ENCODE measurements around the gene GLRA1. TPM values are rescaled to one million over a fixed set of nuclear protein-coding genes. Genes with fewer than 3 reads are reported as not detected.
"Not testable (repeated sequence)": the region's sequence is repeated elsewhere in the genome, so short reads cannot be mapped to it uniquely, and the experiment has no call there.

GLRA1 gene
- total RNA-seq, 1 donor from 2014 or later, result not detected

DNA sequence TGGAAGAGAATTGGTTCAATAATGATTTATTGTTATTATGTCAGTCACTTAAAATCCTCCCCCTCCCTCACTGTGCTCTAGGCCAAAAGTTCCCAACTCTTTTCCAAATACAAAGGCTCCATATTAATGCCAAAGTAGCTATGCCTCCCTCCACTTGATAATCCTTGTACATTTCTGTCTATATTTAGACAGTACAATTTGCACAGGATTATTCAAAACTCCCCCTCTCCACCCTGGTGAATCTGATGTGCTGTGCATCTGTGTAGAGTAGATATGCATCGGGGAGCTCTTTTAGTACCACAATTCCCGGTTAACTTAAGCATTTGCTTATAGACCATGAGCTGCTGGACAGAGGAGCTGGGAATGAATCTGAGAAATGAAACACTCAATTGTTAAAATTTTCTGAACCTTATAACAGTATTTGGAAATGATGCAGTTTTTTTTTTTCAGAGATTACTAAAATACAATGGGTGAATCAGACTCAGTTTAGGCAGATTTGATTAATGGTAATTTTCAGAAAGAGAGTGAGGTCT, 27.6 kb downstream of the GLRA1 start:
- Histone ChIP-seq H3K36me3 (no peaks in the 10 kb centered on the region), H3K27me3 (ENCODE audit: low read depth) (no peaks in the 10 kb centered on the region), H3K9me3 (replicated peaks) (no peaks in the 10 kb centered on the region), H3K27ac (replicated peaks) (no peak overlapping the region), H3K4me3 (no peak overlapping the region), H3K4me1 (peaks cover 31% of the 10 kb centered on the region)
- TF ChIP-seq, protein P1, sequence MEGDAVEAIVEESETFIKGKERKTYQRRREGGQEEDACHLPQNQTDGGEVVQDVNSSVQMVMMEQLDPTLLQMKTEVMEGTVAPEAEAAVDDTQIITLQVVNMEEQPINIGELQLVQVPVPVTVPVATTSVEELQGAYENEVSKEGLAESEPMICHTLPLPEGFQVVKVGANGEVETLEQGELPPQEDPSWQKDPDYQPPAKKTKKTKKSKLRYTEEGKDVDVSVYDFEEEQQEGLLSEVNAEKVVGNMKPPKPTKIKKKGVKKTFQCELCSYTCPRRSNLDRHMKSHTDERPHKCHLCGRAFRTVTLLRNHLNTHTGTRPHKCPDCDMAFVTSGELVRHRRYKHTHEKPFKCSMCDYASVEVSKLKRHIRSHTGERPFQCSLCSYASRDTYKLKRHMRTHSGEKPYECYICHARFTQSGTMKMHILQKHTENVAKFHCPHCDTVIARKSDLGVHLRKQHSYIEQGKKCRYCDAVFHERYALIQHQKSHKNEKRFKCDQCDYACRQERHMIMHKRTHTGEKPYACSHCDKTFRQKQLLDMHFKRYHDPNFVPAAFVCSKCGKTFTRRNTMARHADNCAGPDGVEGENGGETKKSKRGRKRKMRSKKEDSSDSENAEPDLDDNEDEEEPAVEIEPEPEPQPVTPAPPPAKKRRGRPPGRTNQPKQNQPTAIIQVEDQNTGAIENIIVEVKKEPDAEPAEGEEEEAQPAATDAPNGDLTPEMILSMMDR (IDR thresholded peaks at IDR 0.05; ENCODE audit: borderline replicate concordance), result no peak
- intact Hi-C loops (cut with micrococcal nuclease), result no loop called here
- no peak for DNase-seq

DNA sequence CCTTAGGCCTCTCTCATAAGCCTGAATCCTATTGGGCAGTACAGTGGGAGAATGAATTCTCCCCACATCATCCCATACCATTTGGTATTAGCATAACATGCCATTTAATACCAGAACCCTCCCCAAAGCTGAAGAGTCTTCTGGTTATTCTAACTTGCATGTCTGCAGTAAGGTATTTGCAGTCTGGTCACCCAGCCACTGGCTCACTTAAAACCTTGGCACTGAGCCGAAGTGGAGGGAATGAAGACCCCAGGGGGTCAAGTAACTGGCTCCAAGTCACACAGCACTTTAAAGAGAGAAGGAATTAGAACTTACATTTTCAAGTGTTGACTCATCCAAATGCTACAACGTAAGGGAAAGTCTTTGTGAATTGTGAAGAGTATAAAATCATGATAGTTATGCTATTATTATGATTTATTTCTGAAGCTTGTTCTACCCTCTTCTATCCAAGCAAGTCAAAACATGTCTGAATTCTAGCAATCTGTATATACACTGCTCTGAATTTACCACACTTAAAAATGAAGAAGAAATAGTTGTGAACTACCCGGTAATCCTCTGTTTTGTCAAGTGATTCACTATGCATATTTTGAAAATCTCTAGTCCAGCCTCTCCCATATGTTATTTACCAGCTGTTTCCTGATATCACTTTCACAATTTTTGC, 28.5 kb downstream of the GLRA1 start:
- H3K9me3 ChIP-seq (replicated peaks), result no peaks in the 10 kb centered on the region
- no peak for DNase-seq
- peaks cover 29% of the 10 kb centered on the region for H3K4me1 ChIP-seq
- TF ChIP-seq, protein P1 (IDR thresholded peaks at IDR 0.05; ENCODE audit: borderline replicate concordance), result no peak
- H3K36me3 ChIP-seq, result no peaks in the 10 kb centered on the region
- H3K27me3 ChIP-seq (ENCODE audit: low read depth), result no peaks in the 10 kb centered on the region
- intact Hi-C loops (cut with micrococcal nuclease), result no loop called here
- H3K4me3 ChIP-seq, result no peak overlapping the region
- H3K27ac ChIP-seq (replicated peaks), result no peak overlapping the region

DNA sequence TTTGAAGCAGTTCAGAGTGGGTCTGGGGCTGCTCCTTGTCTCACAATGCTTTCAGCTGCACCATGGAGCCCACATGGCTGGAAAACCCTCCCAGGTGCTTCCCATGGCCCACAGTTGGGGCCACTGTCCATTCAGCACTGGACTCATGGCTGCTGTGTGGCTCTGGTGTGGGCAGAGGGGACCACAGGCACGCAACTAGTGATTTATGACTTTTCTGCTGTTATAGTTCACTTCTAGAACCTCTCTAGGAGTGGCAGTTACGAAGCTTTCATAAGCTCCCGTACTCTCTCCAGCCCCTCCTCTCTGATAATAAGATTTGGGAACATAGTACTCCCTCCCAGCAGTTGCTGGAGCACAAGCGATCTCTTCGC, 29.0 kb downstream of the GLRA1 start:
- DNase-seq, result no peak
- Histone ChIP-seq H3K36me3 (no peaks in the 10 kb centered on the region), H3K27me3 (ENCODE audit: low read depth) (no peaks in the 10 kb centered on the region), H3K9me3 (replicated peaks) (no peaks in the 10 kb centered on the region), H3K4me1 (peaks cover 25% of the 10 kb centered on the region), H3K4me3 (no peak overlapping the region), H3K27ac (replicated peaks) (no peak overlapping the region)
- intact Hi-C loops (cut with micrococcal nuclease), result no loop called here
- TF ChIP-seq, protein P1 (IDR thresholded peaks at IDR 0.05; ENCODE audit: borderline replicate concordance), result no peak

DNA sequence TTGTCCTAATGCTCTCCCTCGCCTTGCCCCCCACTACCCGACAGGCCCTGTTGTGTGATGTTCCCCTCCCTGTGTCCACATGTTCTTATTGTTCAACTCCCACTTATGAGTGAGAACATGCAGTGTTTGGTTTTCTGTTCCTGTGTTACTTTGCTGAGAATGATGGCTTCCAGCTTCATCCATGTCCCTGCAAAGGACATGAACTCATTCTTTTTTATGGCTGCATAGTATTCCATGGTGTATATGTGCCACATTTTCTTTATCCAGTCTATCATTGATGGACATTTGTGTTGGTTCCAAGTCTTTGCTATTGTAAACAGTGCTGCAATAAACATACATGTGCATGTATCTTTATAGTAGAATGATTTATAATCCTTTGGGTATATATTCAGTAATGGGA, 31.2 kb downstream of the GLRA1 start:
- H3K27ac ChIP-seq (replicated peaks); H3K36me3 ChIP-seq; DNase-seq; H3K27me3 ChIP-seq (ENCODE audit: low read depth); H3K9me3 ChIP-seq (replicated peaks); H3K4me3 ChIP-seq; intact Hi-C loops (cut with micrococcal nuclease): not testable (repeated sequence)
- H3K4me1 ChIP-seq, result peaks cover 19% of the 10 kb centered on the region

DNA sequence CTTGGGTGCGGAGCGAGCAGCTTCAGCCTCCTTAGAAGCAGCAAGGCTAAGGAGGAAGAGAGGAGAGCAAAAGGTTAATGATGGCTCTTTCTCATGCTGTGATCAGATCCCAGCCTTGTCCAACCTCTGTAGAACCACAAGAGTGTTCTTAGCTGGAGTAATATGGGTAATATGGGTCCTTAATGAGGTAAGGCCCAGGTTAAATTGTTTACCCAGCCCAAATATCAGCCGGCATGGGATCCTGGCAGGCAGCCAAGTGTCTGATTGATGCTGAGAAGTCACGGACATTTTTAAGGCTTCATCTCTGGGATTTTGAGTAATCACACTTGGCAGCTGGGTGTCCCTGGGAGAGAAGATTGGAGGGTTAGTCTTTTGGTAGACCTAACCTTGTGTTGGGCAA, 32.3 kb downstream of the GLRA1 start:
- DNase-seq, result no peak
- no peaks in the 10 kb centered on the region for H3K36me3 ChIP-seq
- H3K4me1 ChIP-seq, result peaks cover 19% of the 10 kb centered on the region
- H3K9me3 ChIP-seq (replicated peaks), result no peaks in the 10 kb centered on the region
- H3K27ac ChIP-seq (replicated peaks), result no peak overlapping the region
- TF ChIP-seq, protein P1 (IDR thresholded peaks at IDR 0.05; ENCODE audit: borderline replicate concordance), result no peak
- no peaks in the 10 kb centered on the region for H3K27me3 ChIP-seq (ENCODE audit: low read depth)
- no peak overlapping the region for H3K4me3 ChIP-seq
- intact Hi-C loops (cut with micrococcal nuclease), result no loop called here

DNA sequence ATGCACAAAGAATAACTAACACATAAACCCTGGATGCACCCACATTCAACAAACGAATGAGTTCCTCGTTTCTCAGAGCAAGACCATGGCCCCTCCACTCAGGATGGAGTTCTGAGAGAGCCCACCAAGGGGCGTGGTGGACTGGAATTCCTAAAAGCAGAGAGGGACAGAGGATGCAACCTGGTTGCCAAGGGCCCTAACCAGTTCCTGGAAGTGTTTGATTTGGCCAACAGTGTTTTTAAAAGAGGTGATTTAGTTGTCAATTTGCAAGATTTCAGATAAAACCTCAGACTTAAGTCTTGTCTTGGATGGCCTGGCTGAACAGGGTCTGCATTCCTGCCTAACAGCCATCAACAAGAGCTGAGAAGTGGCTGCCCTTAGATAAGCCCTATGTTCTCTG, 34.4 kb downstream of the GLRA1 start:
- no peak overlapping the region for H3K4me3 ChIP-seq
- no peak overlapping the region for H3K27ac ChIP-seq (replicated peaks)
- H3K36me3 ChIP-seq, result no peaks in the 10 kb centered on the region
- H3K4me1 ChIP-seq, result peaks cover 7% of the 10 kb centered on the region
- no peaks in the 10 kb centered on the region for H3K9me3 ChIP-seq (replicated peaks)
- no peak for DNase-seq
- TF ChIP-seq, protein P1 (IDR thresholded peaks at IDR 0.05; ENCODE audit: borderline replicate concordance), result no peak
- H3K27me3 ChIP-seq (ENCODE audit: low read depth), result no peaks in the 10 kb centered on the region
- intact Hi-C loops (cut with micrococcal nuclease), result no loop called here

Measured in left ventricle myocardium inferior (tissue), 1 donor.